OCI-LY3 (cell line): Measurements from ENCODE around the gene RPGR.

Experiments
- EZH2phosphoT487 ChIP-seq: fragments of 200-600 bp; shearing (Covaris generic); IDR thresholded peaks from 2 replicates; pipeline ENCODE4 v1.6.1; 2018; ENCODE audit warnings: antibody characterized with exemption, mixed run types, low read depth
- TF ChIP-seq, protein P1 (sequence below): fragments of 200-600, 300-600 bp; sonication (generic); IDR thresholded peaks from 2 replicates; pipeline ENCODE4 v1.5.1; 2014; ENCODE audit warnings: antibody characterized with exemption, low read length, low read depth

DNA sequence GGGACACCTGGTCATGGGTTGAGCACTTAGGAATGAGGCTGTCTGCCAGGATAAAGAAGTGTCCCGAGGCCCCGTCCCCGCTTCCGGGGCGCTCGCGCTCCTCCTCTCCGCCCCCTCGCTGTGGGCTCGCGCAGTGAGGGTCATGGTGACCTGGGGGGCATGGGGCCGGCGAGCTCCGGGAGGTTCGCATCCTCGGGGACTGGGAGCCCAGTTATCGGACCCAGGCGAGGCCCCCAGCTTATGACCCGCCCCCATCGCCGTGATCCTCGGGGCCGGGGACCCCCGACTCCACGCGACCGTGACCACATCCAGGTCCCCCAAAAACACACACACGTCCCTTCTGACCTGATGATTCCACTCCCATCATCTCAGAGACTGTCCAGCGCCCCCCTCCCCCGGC lies 71.3 kb downstream of the RPGR start:
- TF ChIP-seq, protein P1, sequence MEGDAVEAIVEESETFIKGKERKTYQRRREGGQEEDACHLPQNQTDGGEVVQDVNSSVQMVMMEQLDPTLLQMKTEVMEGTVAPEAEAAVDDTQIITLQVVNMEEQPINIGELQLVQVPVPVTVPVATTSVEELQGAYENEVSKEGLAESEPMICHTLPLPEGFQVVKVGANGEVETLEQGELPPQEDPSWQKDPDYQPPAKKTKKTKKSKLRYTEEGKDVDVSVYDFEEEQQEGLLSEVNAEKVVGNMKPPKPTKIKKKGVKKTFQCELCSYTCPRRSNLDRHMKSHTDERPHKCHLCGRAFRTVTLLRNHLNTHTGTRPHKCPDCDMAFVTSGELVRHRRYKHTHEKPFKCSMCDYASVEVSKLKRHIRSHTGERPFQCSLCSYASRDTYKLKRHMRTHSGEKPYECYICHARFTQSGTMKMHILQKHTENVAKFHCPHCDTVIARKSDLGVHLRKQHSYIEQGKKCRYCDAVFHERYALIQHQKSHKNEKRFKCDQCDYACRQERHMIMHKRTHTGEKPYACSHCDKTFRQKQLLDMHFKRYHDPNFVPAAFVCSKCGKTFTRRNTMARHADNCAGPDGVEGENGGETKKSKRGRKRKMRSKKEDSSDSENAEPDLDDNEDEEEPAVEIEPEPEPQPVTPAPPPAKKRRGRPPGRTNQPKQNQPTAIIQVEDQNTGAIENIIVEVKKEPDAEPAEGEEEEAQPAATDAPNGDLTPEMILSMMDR = no peak
- no peak for TF ChIP-seq EZH2phosphoT487
